ENCODE results near the gene TEX13B.

- TF ChIP-seq CTCF (IDR thresholded peaks at IDR 0.05; ENCODE audit: poor library complexity) (no peak), EZH2 (IDR thresholded peaks at IDR 0.05; ENCODE audit: borderline replicate concordance) (no peak)
Measured at GRCh38 chrX:107979534-107979933, 2.6 kb downstream of the TEX13B start.
